Measurements from ENCODE around the gene PCDH15.

- TF ChIP-seq CTCF (conservative IDR thresholded peaks at IDR 0.05; ENCODE audit: low read length) = no peak
- TF ChIP-seq EZH2phosphoT487 (IDR thresholded peaks at IDR 0.05; ENCODE audit: borderline replicate concordance) = no peak
Measured at GRCh38 chr10:54594289-54594688, 206.7 kb downstream of the PCDH15 start.

All from Loucy (cell line).